WTC11 (cell line): ENCODE measurements around the gene SIGLEC10. TPM values are rescaled to one million over a fixed set of nuclear protein-coding genes. Genes with fewer than 3 reads are reported as not detected.
"Not testable (repeated sequence)": the region's sequence is repeated elsewhere in the genome, so short reads cannot be mapped to it uniquely, and the experiment has no call there.

ENCODE experiments used
- ATAC-seq: fragments of 200-7000 bp; cut with Tn5 transposase; 2 replicates; pipeline ENCODE4 v1.10.0; 2021; ENCODE audit warnings: mild to moderate bottlenecking, moderate library complexity
- CTCF ChIA-PET: fragments of 300-600 bp; sonication (Branson Sonifier 250); formaldehyde crosslinking; loops from one replicate; lab custom pipeline; 2021; ENCODE audit warnings: antibody characterized with exemption; lab: Charles Lee
- POLR2A ChIA-PET: fragments of 350-600 bp; sonication (Branson Sonifier 250); formaldehyde crosslinking; loops from one replicate; lab custom pipeline; 2021; ENCODE audit warnings: antibody characterized with exemption; lab: Charles Lee
- DNase-seq: peaks from one replicate; pipeline ENCODE4 v3.0.0; 2021; ENCODE audit warnings: low spot score
- H3K27ac Mint-ChIP-seq: 2 replicates; pipeline ENCODE4 v1.8.0; 2021; ENCODE audit warnings: mixed read lengths
- H3K27me3 Mint-ChIP-seq: 2 replicates; pipeline ENCODE4 v1.8.0; 2021; ENCODE audit warnings: low read depth, mild to moderate bottlenecking, moderate library complexity, mixed read lengths
- H3K36me3 Mint-ChIP-seq: 2 replicates; pipeline ENCODE4 v1.8.0; 2021; ENCODE audit warnings: mixed read lengths
- H3K4me1 Mint-ChIP-seq: 2 replicates; pipeline ENCODE4 v1.8.0; 2022; ENCODE audit warnings: mixed read lengths
- H3K4me3 Mint-ChIP-seq: 2 replicates; pipeline ENCODE4 v1.8.0; 2021; ENCODE audit warnings: mild to moderate bottlenecking, moderate library complexity, mixed read lengths
- H3K9me3 Mint-ChIP-seq: 2 replicates; pipeline ENCODE4 v1.8.0; 2021; ENCODE audit warnings: mixed read lengths
- ATF2 ChIP-seq: sonication (generic); formaldehyde crosslinking; IDR thresholded peaks from 2 replicates; pipeline ENCODE4 v1.8.1; 2022; ENCODE audit warnings: low read depth, missing genetic modification reagents, borderline replicate concordance
- ATF6 ChIP-seq: sonication (generic); formaldehyde crosslinking; IDR thresholded peaks from 2 replicates; pipeline ENCODE4 v1.8.1; 2023; ENCODE audit warnings: mild to moderate bottlenecking, missing genetic modification reagents
- EMX1 ChIP-seq: fragments of 250-450 bp; sonication (Bioruptor Pico); IDR thresholded peaks from 2 replicates; pipeline ENCODE4 v1.8.0; 2021; ENCODE audit warnings: mild to moderate bottlenecking
- ESRRA ChIP-seq: sonication (generic); formaldehyde crosslinking; IDR thresholded peaks from 2 replicates; pipeline ENCODE4 v1.8.1; 2022; ENCODE audit warnings: mild to moderate bottlenecking, missing genetic modification reagents, borderline replicate concordance
- GTF2I ChIP-seq: fragments of 250-450 bp; sonication (Bioruptor Pico); conservative IDR thresholded peaks from 2 replicates; pipeline ENCODE4 v1.4.0; 2021; ENCODE audit warnings: mild to moderate bottlenecking
- IRF2 ChIP-seq: sonication (generic); formaldehyde crosslinking; IDR thresholded peaks from 2 replicates; pipeline ENCODE4 v1.8.0; 2022; ENCODE audit warnings: low read depth, missing genetic modification reagents, borderline replicate concordance
- NFE2L1 ChIP-seq: sonication (generic); formaldehyde crosslinking; IDR thresholded peaks from 2 replicates; pipeline ENCODE4 v1.8.1; 2023; ENCODE audit warnings: missing genetic modification reagents
- NFYB ChIP-seq: sonication (generic); formaldehyde crosslinking; conservative IDR thresholded peaks from 2 replicates; pipeline ENCODE4 v1.8.0; 2022; ENCODE audit warnings: low read depth, missing genetic modification reagents
- NR1H2 ChIP-seq: sonication (generic); formaldehyde crosslinking; IDR thresholded peaks from 2 replicates; pipeline ENCODE4 v1.9.0; 2021; ENCODE audit warnings: mild to moderate bottlenecking, moderate library complexity, missing genetic modification reagents
- SP1 ChIP-seq: sonication (generic); formaldehyde crosslinking; conservative IDR thresholded peaks from 2 replicates; pipeline ENCODE4 v1.8.1; 2022; ENCODE audit warnings: missing genetic modification reagents
- ZNF232 ChIP-seq: sonication (generic); formaldehyde crosslinking; IDR thresholded peaks from 2 replicates; pipeline ENCODE4 v1.8.0; 2022; ENCODE audit warnings: mild to moderate bottlenecking, missing genetic modification reagents
- total RNA-seq: library from RNA; stranded (reverse); gene quantifications from 3 replicates; pipeline ENCODE4 v1.2.3, GENCODE V29; 2021
- TF ChIP-seq, protein P1 (sequence below): sonication (generic); formaldehyde crosslinking; IDR thresholded peaks from 2 replicates; pipeline ENCODE4 v1.8.1; 2023; ENCODE audit warnings: mild to moderate bottlenecking, missing genetic modification reagents, borderline replicate concordance
- TF ChIP-seq, protein P2 (sequence below): sonication (generic); formaldehyde crosslinking; IDR thresholded peaks from 2 replicates; pipeline ENCODE4 v1.8.0; 2022; ENCODE audit warnings: missing genetic modification reagents

SIGLEC10 gene
- total RNA-seq, 1 experiment from 2014 or later = not detected

- no peak for TF ChIP-seq GTF2I (CRISPR knock-in tag)
- TF ChIP-seq ATF6 = no peak
- TF ChIP-seq, all 79 proteins: peak for 0
Observed at GRCh38 chr19:51418707-51419106, 1.3 kb upstream of the SIGLEC10 start (continued).

- peaks cover 6% of the 10 kb centered on the region; the same call in 1 of the 2 replicates for H3K4me1 Mint-ChIP-seq
- no peak overlapping the region for H3K27ac Mint-ChIP-seq
- H3K27me3 Mint-ChIP-seq = peaks cover 35% of the 10 kb centered on the region
- H3K4me3 Mint-ChIP-seq = no peak overlapping the region
- DNase-seq (no peak), ATAC-seq (no peak)
- H3K9me3 Mint-ChIP-seq = peaks cover 7% of the 10 kb centered on the region; the same call in 1 of the 2 replicates
- H3K36me3 Mint-ChIP-seq = no peaks in the 10 kb centered on the region
- TF ChIP-seq NFE2L1 (CRISPR knock-in tag) (no peak), SP1 (CRISPR knock-in tag) (no peak), NFYB (CRISPR knock-in tag) (no peak), ESRRA (CRISPR knock-in tag) (no peak), ZNF232 (CRISPR knock-in tag) (no peak), ATF2 (CRISPR knock-in tag) (no peak), EMX1 (CRISPR knock-in tag) (no peak), IRF2 (no peak), NR1H2 (no peak)
- TF ChIP-seq, protein P1, sequence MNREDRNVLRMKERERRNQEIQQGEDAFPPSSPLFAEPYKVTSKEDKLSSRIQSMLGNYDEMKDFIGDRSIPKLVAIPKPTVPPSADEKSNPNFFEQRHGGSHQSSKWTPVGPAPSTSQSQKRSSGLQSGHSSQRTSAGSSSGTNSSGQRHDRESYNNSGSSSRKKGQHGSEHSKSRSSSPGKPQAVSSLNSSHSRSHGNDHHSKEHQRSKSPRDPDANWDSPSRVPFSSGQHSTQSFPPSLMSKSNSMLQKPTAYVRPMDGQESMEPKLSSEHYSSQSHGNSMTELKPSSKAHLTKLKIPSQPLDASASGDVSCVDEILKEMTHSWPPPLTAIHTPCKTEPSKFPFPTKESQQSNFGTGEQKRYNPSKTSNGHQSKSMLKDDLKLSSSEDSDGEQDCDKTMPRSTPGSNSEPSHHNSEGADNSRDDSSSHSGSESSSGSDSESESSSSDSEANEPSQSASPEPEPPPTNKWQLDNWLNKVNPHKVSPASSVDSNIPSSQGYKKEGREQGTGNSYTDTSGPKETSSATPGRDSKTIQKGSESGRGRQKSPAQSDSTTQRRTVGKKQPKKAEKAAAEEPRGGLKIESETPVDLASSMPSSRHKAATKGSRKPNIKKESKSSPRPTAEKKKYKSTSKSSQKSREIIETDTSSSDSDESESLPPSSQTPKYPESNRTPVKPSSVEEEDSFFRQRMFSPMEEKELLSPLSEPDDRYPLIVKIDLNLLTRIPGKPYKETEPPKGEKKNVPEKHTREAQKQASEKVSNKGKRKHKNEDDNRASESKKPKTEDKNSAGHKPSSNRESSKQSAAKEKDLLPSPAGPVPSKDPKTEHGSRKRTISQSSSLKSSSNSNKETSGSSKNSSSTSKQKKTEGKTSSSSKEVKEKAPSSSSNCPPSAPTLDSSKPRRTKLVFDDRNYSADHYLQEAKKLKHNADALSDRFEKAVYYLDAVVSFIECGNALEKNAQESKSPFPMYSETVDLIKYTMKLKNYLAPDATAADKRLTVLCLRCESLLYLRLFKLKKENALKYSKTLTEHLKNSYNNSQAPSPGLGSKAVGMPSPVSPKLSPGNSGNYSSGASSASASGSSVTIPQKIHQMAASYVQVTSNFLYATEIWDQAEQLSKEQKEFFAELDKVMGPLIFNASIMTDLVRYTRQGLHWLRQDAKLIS (CRISPR knock-in tag) = no peak
- TF ChIP-seq, protein P2, sequence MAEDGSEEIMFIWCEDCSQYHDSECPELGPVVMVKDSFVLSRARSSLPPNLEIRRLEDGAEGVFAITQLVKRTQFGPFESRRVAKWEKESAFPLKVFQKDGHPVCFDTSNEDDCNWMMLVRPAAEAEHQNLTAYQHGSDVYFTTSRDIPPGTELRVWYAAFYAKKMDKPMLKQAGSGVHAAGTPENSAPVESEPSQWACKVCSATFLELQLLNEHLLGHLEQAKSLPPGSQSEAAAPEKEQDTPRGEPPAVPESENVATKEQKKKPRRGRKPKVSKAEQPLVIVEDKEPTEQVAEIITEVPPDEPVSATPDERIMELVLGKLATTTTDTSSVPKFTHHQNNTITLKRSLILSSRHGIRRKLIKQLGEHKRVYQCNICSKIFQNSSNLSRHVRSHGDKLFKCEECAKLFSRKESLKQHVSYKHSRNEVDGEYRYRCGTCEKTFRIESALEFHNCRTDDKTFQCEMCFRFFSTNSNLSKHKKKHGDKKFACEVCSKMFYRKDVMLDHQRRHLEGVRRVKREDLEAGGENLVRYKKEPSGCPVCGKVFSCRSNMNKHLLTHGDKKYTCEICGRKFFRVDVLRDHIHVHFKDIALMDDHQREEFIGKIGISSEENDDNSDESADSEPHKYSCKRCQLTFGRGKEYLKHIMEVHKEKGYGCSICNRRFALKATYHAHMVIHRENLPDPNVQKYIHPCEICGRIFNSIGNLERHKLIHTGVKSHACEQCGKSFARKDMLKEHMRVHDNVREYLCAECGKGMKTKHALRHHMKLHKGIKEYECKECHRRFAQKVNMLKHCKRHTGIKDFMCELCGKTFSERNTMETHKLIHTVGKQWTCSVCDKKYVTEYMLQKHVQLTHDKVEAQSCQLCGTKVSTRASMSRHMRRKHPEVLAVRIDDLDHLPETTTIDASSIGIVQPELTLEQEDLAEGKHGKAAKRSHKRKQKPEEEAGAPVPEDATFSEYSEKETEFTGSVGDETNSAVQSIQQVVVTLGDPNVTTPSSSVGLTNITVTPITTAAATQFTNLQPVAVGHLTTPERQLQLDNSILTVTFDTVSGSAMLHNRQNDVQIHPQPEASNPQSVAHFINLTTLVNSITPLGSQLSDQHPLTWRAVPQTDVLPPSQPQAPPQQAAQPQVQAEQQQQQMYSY = no peak
- TF ChIP-seq, all 79 proteins: peak for 0
- CTCF ChIA-PET = interaction anchor here (0.7 to 2.2 kb wide), 8 partner anchors 10 to 619 kb away, joined by 3 to 11 read pairs (median 6); no protein-coding TSS in a partner anchor
- POLR2A ChIA-PET = no interaction called here
Observed at GRCh38 chr19:51417810-51418157, 342 bp upstream of the SIGLEC10 start.

DNA sequence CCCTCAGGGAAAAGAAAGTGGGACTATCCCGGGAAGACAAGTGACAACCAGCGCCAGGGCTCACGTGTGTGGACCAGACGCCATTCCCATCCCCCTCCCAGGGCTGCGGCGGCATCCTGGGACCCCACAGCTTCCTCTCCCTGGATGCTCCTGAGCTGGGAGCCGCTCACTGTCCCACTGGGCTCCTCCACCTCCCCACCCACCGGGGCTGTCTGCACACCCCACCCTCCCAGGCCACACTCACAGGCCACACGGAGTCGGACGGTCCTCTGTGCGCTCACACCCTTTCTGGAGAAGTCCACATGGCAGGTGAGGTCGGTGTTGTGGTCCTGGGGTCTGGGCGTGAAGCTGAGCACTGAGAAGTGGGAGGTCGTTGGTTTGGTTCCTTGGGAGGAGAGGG, 1.0 kb downstream of the SIGLEC10 start:
- DNase-seq, H3K9me3 Mint-ChIP-seq, ATAC-seq, H3K27ac Mint-ChIP-seq, H3K4me3 Mint-ChIP-seq, H3K36me3 Mint-ChIP-seq, POLR2A ChIA-PET, H3K4me1 Mint-ChIP-seq: not testable (repeated sequence)
- H3K27me3 Mint-ChIP-seq = peaks cover 23% of the 10 kb centered on the region
- CTCF ChIA-PET = interaction anchor here (0.6 to 1.9 kb wide), 4 partner anchors 19 to 121 kb away, joined by 3 to 7 read pairs (median 4); no protein-coding TSS in a partner anchor
